Measurements from ENCODE around the gene AFMID.
"Not testable (repeated sequence)": the region's sequence is repeated elsewhere in the genome, so short reads cannot be mapped to it uniquely, and the experiment has no call there.

Gene AFMID

DNA sequence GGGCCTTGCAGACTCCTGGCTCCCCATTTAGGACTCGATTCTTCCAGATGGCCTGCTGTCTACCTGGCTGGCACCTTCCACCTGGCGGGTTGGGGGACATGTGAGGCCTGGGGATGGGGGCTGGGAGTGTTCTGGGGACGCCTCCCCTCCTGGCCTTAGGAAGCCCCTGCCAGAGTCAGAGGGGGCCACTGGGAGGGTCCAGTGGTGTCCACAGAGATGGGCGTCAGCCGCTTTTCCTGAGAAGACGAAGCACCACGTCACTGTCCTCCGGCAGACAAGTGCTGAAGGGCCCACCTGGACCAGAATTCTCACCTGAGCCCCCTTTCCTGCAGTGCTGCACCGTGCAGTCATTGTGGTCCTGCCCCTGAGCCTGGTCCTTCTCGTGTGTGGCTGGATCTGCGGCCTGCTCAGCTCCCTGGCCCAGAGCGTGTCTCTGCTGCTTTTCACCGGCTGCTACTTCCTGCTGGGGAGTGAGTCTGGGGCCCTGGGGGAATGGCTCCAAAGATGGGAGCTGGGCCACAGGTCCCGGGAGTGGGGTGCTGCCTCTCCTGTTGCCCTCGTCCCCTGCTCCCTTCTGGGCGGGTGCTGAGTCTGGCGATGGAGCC lies 47.2 kb downstream of the AFMID start:
- ChIA-PET CTCF (interaction anchor here (1.6 kb wide), 2 partner anchors 10 to 17 kb away, joined by 4 to 5 read pairs; no protein-coding TSS in a partner anchor), POLR2A (no interaction called here)

GRCh38 chr17:78235022-78235421 lies 47.9 kb downstream of the AFMID start:
- CTCF ChIA-PET = interaction anchor here (1.3 to 1.6 kb wide), 3 partner anchors 9 to 16 kb away, joined by 3 to 5 read pairs (median 4); no protein-coding TSS in a partner anchor
- DNase-seq (ENCODE audit: extremely low spot score); POLR2A ChIA-PET: not testable (repeated sequence)

More for the DNA sequence above, 47.2 kb downstream of the AFMID start:
- no peak for DNase-seq (ENCODE audit: extremely low spot score)
- TF ChIP-seq CTCF (IDR thresholded peaks at IDR 0.05; ENCODE audit: control extremely low read depth, extremely low read depth, low read depth, missing control alignments) = no peak

- POLR2A ChIA-PET = interaction anchor here (0.6 kb wide), 1 partner anchor 118 kb away, joined by 3 read pairs; no protein-coding TSS in a partner anchor
- no peak for TF ChIP-seq CTCF (IDR thresholded peaks at IDR 0.05; ENCODE audit: control extremely low read depth, extremely low read depth, low read depth, missing control alignments)
- DNase-seq (ENCODE audit: extremely low spot score) = no peak
- CTCF ChIA-PET = interaction anchor here (0.9 to 1.3 kb wide), 3 partner anchors 14 to 186 kb away, joined by 3 read pairs; no protein-coding TSS in a partner anchor
These were observed 48.7 kb downstream of the AFMID start for GRCh38 chr17:78235885-78236284.

GRCh38 chr17:78236362-78237127 lies 49.4 kb downstream of the AFMID start:
- no peak for DNase-seq (ENCODE audit: extremely low spot score)
- POLR2A ChIA-PET = no interaction called here
- TF ChIP-seq CTCF (IDR thresholded peaks at IDR 0.05; ENCODE audit: control extremely low read depth, extremely low read depth, low read depth, missing control alignments) = no peak
- CTCF ChIA-PET = interaction anchor here (0.9 to 4.6 kb wide), 6 partner anchors 13 to 186 kb away, joined by 3 to 37 read pairs (median 3); no protein-coding TSS in a partner anchor

DNA sequence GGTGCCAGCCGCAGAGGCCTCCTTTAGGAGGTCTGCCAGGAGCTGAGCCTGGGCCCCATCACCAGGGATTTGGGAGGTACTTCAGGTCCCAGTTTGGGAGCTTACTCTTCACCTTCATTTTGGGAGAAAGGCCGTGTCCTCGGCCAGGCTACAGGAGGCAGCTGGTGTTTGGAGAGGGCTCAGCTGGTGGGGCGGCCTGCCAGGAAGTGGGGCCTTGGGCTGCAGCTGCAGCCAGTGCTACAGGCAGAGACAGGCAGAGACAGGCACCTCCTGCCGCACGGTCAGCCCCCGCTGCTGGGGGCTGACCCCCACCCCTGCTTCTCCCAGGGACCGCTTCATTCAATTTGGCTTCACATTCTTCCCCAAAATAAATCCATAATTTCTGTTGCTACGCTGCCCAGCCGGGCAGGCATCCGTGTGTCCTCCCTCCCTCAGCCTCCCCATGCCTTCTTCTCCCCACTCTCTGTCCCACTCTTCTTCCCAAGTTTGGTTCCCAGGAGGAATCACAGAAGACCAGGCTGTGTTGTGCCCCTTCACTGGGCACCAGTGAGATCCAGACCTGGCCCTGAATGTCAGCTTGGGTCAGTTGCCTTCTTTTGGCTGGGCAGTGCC lies 50.3 kb downstream of the AFMID start:
- no peak for DNase-seq (ENCODE audit: extremely low spot score)
- no peak for TF ChIP-seq CTCF (IDR thresholded peaks at IDR 0.05; ENCODE audit: control extremely low read depth, extremely low read depth, low read depth, missing control alignments)
- ChIA-PET POLR2A (no interaction called here), CTCF (interaction anchor here (0.9 to 4.6 kb wide), 4 partner anchors 11 to 185 kb away, joined by 3 to 37 read pairs (median 4); no protein-coding TSS in a partner anchor)

- no peak for DNase-seq (ENCODE audit: extremely low spot score)
- ChIA-PET POLR2A (no interaction called here), CTCF (interaction anchor here (1.3 to 4.6 kb wide), 2 partner anchors 12 kb away, joined by 4 to 37 read pairs; no protein-coding TSS in a partner anchor)
- TF ChIP-seq CTCF (IDR thresholded peaks at IDR 0.05; ENCODE audit: control extremely low read depth, extremely low read depth, low read depth, missing control alignments) = no peak
These were observed 51.8 kb downstream of the AFMID start for GRCh38 chr17:78238823-78239488.
